Stomach (tissue), 9 donors: Measurements from ENCODE around the gene NCK1. TPM values are rescaled to one million over a fixed set of nuclear protein-coding genes. Genes with fewer than 3 reads are reported as not detected.
"Not testable (repeated sequence)": the region's sequence is repeated elsewhere in the genome, so short reads cannot be mapped to it uniquely, and the experiment has no call there.

Experiments
- DNase-seq, 2 donors: peaks; one replicate each; pipeline versions ENCODE4 v3.0.0 to v3.0.0-alpha.2; 2013 to 2019
- H3K27ac ChIP-seq, 5 donors: fragments of 200-600 bp in 4 of 5; sonication (generic) in 4 of 5; one replicate each; pipeline ENCODE4 v1.5.1; 2013 to 2019; ENCODE audit warnings: mild to moderate bottlenecking in 1 of 5, moderate library complexity in 1 of 5
- H3K27me3 ChIP-seq, 3 donors: fragments of 200-600 bp; sonication (generic); one replicate each; pipeline ENCODE4 v1.5.1; 2017 to 2019; ENCODE audit warnings: mixed run types in 1 of 3
- H3K36me3 ChIP-seq, 4 donors: fragments of 200-600 bp; sonication (generic); 1 replicate in 3 of 4; 2 replicates in 1 of 4; pipeline ENCODE4 v1.5.1; 2016 to 2019
- H3K4me1 ChIP-seq, 4 donors: fragments of 200-600 bp; sonication (generic); one replicate each; pipeline ENCODE4 v1.5.1; 2016 to 2019
- H3K4me3 ChIP-seq, 4 donors: fragments of 200-600 bp; sonication (generic) in 3 of 4; one replicate each; pipeline ENCODE4 v1.5.1; 2016 to 2019; ENCODE audit warnings: mild to moderate bottlenecking in 1 of 4
- H3K9me3 ChIP-seq, 4 donors: fragments of 200-600 bp; sonication (generic); one replicate each; pipeline ENCODE4 v1.5.1; 2016 to 2019
- CTCF ChIP-seq, 7 experiments: fragments of 450-650 bp in 4 of 7; fragments of 200-600 bp in 3 of 7; sonication (generic) in 3 of 7; IDR thresholded peaks; one replicate each; pipeline ENCODE4 v1.5.1; 2016 to 2019; ENCODE audit warnings: antibody characterized with exemption in 7 of 7, control low read depth in 2 of 7, mild to moderate bottlenecking in 1 of 7
- EP300 ChIP-seq: sonication (generic); formaldehyde crosslinking; IDR thresholded peaks from one replicate; pipeline ENCODE4 v1.6.1; 2017; ENCODE audit warnings: antibody characterized with exemption
- POLR2A ChIP-seq, 4 donors: fragments of 450-650 bp; IDR thresholded peaks; one replicate each; pipeline ENCODE4 v1.6.1; 2016; ENCODE audit warnings: antibody characterized with exemption in 4 of 4, control low read depth in 2 of 4, mild to moderate bottlenecking in 1 of 4, moderate library complexity in 1 of 4
- POLR2AphosphoS5 ChIP-seq, 3 donors: sonication (generic); formaldehyde crosslinking; IDR thresholded peaks; one replicate each; pipeline ENCODE4 v1.6.1; 2016; ENCODE audit warnings: antibody characterized with exemption in 3 of 3
- WGBS, 5 donors: extraction: QIAGEN DNeasy Blood & Tissue Kit in 3 of 5; methylation state at CpG; one replicate each; pipeline versions ENCODE4 v1.1.5 to v1.1.7; 2013 to 2018; 5-methylcytosine and 5-hydroxymethylcytosine counted together
- intact Hi-C: fragments of 100-400 bp; cut with DNase I; formaldehyde crosslinking; loops from one replicate; pipeline ENCODE4 v1.15.1; 2023; ENCODE audit warnings: low total_unique reads
- polyA plus RNA-seq, 3 donors: library from polyadenylated mRNA; stranded (reverse); fragments of 200-250 nt; gene quantifications; one replicate each; pipeline ENCODE4 v1.2.3, GENCODE V29; 2013
- total RNA-seq, 5 donors: library from RNA; depleted of rRNA; stranded (reverse); fragments of >200 nt; gene quantifications; one replicate each; pipeline versions ENCODE4 v1.1.0 to v1.2.3, GENCODE V29; 2014 to 2016
- donor health status: healthy with polysubstance abuse.
- donor health status: Bipolar disorder and iron deficiency.
- donor health status: healthy.

NCK1 gene
- total and polyA plus RNA-seq, 8 donors: 11.9 to 59.8 (median 25.2) TPM

DNA sequence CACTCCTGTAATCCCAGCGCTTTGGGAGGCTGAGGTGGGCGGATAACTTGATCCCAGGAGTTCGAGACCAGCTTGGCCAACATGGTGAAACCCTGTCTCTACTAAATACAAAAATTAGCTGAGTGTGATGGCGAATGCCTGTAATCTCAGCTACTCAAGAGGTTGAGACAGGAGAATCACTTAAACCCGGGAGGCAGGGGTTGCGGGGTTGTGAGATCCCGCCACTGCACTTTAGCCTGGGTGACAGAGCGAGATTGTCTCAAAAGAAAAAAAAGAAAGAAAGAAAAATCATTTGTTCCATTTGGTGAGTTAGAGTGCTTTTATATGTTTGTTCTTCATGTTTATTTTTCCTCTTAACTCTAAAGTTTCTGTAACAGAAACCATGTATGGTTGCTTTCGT is 7.3 kb downstream of the NCK1 start:
- TF ChIP-seq EP300: no peak
- no peak for TF ChIP-seq CTCF (IDR thresholded peaks at IDR 0.05)
- no peak for TF ChIP-seq POLR2AphosphoS5 (IDR thresholded peaks at IDR 0.05)
- peaks cover 0 to 44% (median 7%) of the 10 kb centered on the region in 4 donors for H3K4me1 ChIP-seq
- H3K36me3 ChIP-seq: peaks cover 0 to 38% (median 25%) of the 10 kb centered on the region in 4 donors
- H3K27me3 ChIP-seq: no peaks in the 10 kb centered on the region
- intact Hi-C loops: no loop called here
- 92 to 97% (median 95%) methylated on average over 9 of the region's 9 CpGs for WGBS, 5 donors
- H3K4me3 ChIP-seq: no peak overlapping the region
- no peak overlapping the region for H3K27ac ChIP-seq
- H3K9me3 ChIP-seq: no peaks in the 10 kb centered on the region
- DNase-seq: no peak

DNA sequence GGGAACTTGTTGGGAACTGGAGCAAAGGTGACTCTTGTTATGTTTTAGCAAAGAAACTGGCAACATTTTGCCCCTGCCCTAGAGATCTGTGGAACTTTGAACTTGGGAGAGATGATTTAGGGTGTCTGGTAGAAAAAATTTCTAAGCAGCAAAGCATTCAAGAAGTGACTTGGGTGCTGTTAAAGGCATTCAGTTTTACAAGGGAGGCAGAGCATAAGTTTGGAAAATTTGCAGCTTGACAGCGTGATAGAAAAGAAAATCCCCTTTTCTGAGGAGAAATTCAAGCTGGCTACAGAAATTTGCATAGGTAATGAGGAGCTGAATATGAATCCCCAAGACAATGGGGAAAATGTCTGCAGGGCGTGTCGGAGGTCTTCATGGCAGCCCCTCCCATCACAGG is 10.2 kb downstream of the NCK1 start:
- H3K4me1 ChIP-seq: peaks cover 0 to 29% (median 7%) of the 10 kb centered on the region in 4 donors
- H3K36me3 ChIP-seq: peaks cover 0 to 38% (median 25%) of the 10 kb centered on the region in 4 donors
- H3K4me3 ChIP-seq, intact Hi-C loops, H3K9me3 ChIP-seq, H3K27ac ChIP-seq, H3K27me3 ChIP-seq, DNase-seq: not testable (repeated sequence)
- 92 to 100% (median 95%) methylated on average over 3 of the region's 3 CpGs for WGBS, 5 donors

DNA sequence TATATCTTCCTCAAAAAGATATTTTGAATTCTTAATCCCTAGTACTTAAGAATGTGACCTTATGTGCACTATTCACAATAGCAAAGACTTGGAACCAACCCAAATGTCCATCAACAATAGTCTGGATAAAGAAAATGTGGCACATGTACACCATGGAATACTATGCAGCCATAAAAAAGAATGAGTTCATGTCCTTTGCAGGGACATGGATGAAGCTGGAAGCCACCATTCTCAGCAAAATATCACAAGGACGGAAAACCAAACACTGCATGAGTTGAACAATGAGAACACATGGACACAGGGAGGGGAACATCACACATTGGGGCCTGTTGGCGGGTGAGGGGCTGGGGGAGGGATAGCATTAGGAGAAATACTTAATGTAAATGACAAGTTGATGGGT is 17.5 kb downstream of the NCK1 start:
- WGBS, 5 donors: 96 to 100% (median 98%) methylated on average over 2 of the region's 2 CpGs
- DNase-seq, H3K4me3 ChIP-seq, intact Hi-C loops, H3K9me3 ChIP-seq, H3K36me3 ChIP-seq, H3K27ac ChIP-seq, H3K27me3 ChIP-seq: not testable (repeated sequence)
- H3K4me1 ChIP-seq: peaks cover 0 to 26% (median 13%) of the 10 kb centered on the region in 4 donors

- H3K27ac ChIP-seq: no peak overlapping the region
Measured at GRCh38 chr3:136882571-136882970, 20.6 kb downstream of the NCK1 start.

DNA sequence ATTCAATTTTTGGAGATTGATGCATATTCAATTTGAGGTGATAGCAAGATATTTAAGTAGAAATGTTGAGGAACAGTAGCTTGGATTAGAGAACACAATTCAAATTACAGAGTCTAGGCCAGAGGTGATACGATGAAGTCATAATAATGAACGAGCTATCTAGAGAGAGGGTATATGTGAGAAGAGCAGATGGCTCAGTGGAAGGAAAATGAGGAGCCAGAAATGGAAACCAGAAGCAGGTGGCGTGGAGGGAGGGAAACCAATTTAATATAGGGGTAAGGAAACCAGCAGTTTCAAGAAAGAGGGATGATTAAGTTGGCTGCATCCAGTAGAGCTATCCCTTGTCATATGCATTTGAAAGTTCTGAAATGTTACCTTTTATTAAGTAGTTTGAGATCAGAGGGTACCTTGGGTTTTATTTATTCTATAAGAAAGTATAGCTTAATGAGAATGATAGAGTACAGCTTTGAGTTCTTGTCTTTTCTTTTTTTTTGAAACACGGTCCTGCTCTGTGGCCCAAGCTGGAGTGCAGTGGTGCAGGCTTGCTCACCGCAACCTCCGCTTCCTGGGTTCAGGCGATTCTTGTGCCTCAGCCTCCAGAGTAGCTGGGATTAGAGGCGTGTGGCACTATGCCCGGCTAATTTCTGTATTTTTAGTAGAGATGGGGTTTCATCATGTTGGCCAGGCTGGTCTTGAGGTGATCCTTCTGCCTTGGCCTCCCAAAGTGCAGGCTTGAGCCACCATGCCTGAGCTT is 22.1 kb downstream of the NCK1 start:
- H3K27ac ChIP-seq: no peak overlapping the region
- TF ChIP-seq EP300 (no peak), CTCF (IDR thresholded peaks at IDR 0.05) (no peak), POLR2A (IDR thresholded peaks at IDR 0.05) (no peak)
- intact Hi-C loops: no loop called here
- no peaks in the 10 kb centered on the region for H3K27me3 ChIP-seq
- H3K36me3 ChIP-seq: no peaks in the 10 kb centered on the region
- DNase-seq: no peak
- WGBS, 5 donors: 88 to 95% (median 92%) methylated on average over 9 of the region's 9 CpGs
- peaks cover 7 to 46% (median 16%) of the 10 kb centered on the region in 4 donors for H3K4me1 ChIP-seq
- H3K4me3 ChIP-seq: no peak overlapping the region
- H3K9me3 ChIP-seq: no peaks in the 10 kb centered on the region

More at GRCh38 chr3:136882571-136882970, 20.6 kb downstream of the NCK1 start:
- 78 to 94% (median 86%) methylated on average over 1 of the region's 1 CpG for WGBS, 5 donors
- Histone ChIP-seq H3K27me3 (no peaks in the 10 kb centered on the region), H3K4me3 (no peak overlapping the region), H3K4me1 (peaks cover 7 to 44% (median 16%) of the 10 kb centered on the region in 4 donors), H3K36me3 (no peaks in the 10 kb centered on the region), H3K9me3 (no peaks in the 10 kb centered on the region)
- intact Hi-C loops: no loop called here
- TF ChIP-seq EP300 (no peak), CTCF (IDR thresholded peaks at IDR 0.05) (no peak), POLR2AphosphoS5 (IDR thresholded peaks at IDR 0.05) (no peak), POLR2A (IDR thresholded peaks at IDR 0.05) (no peak)
- no peak for DNase-seq
